ENCODE results near the gene PSRC1.

Gene PSRC1

GRCh38 chr1:109272021-109272799 is 10.7 kb downstream of the PSRC1 start:
- DNase-seq (ENCODE audit: low read depth in 2 of 2), result no peak

GRCh38 chr1:109271458-109271857 is 11.5 kb downstream of the PSRC1 start:
- no peak for DNase-seq (ENCODE audit: low read depth in 2 of 2)

- no peak for DNase-seq (ENCODE audit: low read depth in 2 of 2)
Measured at GRCh38 chr1:109270623-109271317, 12.2 kb downstream of the PSRC1 start.

DNA sequence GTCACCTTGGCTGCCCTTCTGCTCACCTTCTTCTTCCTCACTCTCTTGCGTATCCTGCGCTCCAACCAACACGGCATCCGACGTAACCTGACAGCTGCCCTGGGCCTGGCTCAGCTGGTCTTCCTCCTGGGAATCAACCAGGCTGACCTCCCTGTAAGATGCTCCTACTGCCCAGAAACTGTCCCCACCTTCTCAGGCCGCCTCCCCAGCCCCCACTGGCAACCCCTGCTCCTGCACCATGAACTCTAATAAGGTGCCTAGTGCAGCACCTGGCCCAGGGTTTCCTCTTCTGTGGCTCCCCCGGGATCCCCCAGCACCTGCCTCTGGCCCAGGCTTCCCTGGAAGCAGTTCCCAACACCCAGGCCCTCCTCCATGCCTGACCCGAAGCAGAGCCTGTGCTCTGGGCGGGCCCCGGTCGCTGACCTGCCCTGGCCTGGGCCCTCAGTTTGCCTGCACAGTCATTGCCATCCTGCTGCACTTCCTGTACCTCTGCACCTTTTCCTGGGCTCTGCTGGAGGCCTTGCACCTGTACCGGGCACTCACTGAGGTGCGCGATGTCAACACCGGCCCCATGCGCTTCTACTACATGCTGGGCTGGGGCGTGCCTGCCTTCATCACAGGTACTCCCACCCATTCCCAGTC is 12.8 kb downstream of the PSRC1 start:
- no peak for DNase-seq (ENCODE audit: low read depth in 2 of 2)

GRCh38 chr1:109269212-109269980 is 13.5 kb downstream of the PSRC1 start:
- no peak for DNase-seq (ENCODE audit: low read depth in 2 of 2)

- DNase-seq (ENCODE audit: low read depth in 2 of 2), result no peak
Measured at GRCh38 chr1:109268431-109269211, 14.3 kb downstream of the PSRC1 start.

- DNase-seq (ENCODE audit: low read depth in 2 of 2), result no peak
Measured at GRCh38 chr1:109267743-109268300, 15.1 kb downstream of the PSRC1 start.

DNA sequence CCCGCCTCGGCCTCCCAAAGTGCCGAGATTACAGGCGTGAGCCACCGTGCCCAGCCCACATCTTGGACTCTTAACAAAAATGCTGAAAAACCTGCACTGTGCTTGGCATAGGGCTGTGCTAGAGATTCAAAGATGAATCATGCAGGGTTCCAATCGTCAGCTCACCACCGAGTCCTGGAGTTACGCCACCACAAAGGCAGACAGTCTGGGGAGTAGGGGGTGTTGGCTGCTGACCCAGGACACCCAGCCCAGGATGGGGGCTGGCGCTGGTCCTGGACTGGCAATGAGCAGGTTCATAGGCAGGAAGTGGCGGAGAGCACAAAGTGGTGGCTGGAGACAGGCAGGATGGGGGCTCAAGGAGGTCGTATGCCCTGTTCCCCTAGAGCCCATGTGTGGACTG is 16.0 kb downstream of the PSRC1 start:
- no peak for DNase-seq (ENCODE audit: low read depth in 2 of 2)

DNA sequence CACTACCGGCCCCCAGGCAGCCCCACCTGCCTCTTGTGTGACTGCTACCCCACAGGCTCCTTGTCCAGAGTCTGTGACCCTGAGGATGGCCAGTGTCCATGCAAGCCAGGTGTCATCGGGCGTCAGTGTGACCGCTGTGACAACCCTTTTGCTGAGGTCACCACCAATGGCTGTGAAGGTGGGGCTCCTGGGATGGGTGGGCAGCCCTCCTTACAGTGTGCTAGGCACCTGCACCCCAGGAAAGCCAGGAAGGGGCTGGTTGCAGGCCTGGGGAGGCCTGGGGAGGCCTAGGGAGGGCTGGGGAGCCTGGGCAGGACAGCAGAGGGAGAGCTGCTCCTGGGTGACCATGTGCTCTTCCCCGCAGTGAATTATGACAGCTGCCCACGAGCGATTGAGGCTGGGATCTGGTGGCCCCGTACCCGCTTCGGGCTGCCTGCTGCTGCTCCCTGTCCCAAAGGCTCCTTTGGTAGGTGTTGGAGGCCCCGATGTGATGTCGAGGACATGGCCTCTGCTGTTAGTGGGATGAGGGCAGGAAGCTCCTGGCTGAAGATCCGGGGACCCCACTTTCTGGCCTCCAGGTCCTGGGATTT is 17.1 kb downstream of the PSRC1 start:
- DNase-seq (ENCODE audit: low read depth in 2 of 2), result no peak

GRCh38 chr1:109265016-109265415 is 17.9 kb downstream of the PSRC1 start:
- no peak for DNase-seq (ENCODE audit: low read depth in 2 of 2)

DNA sequence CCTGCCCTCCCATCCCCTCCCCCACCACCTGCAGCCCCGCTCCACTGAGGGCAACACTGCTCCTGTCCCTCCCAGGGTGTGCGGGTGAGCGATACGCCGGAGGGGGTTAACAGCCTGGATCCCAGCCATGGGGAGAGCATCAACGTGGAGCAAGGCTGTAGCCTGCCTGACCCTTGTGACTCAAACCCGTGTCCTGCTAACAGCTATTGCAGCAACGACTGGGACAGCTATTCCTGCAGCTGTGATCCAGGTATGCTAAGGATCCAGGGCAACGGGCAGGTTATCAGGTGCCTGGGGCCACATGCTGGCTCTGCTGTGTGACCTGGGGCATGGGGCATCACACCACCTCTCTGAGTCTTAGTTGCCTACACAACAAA is 18.6 kb downstream of the PSRC1 start:
- DNase-seq (ENCODE audit: low read depth in 2 of 2), result no peak

- peak; percentile 29 to 42 for DNase-seq (ENCODE audit: low read depth in 2 of 2)
Measured at GRCh38 chr1:109263597-109264378, 19.2 kb downstream of the PSRC1 start.

GRCh38 chr1:109263234-109263596 is 19.7 kb downstream of the PSRC1 start:
- DNase-seq (ENCODE audit: low read depth in 2 of 2), result no peak

DNA sequence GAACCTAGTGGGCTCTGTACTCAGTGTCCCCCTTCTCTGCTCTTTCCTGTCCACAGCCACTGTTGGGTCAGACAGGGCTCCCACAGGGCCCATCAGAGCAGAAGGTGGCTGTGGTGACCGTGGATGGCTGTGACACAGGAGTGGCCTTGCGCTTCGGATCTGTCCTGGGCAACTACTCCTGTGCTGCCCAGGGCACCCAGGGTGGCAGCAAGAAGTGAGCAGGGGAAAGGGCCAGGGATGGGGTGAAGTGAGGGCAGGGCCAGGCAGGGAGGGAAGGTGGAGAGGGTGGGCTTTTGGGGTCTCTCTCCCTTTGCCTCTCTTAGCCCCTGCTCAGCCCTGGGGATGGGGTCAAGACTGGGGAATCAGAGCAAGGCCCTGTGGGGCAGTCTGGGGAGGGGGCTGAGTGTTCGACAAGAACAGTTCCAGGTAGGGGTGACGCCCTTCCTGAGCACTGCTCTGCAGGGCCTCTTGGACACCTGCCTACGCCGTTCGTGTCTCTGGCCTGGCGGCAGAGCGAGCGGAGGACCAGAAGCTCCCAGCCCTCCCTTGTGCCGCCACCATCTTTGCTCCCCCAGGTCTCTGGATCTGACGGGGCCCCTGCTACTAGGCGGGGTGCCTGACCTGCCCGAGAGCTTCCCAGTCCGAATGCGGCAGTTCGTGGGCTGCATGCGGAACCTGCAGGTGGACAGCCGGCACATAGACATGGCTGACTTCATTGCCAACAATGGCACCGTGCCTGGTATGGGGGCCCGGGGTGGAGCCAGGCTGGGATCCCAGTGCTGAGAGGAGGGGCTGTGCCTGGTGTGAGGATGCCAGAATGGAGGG is 20.5 kb downstream of the PSRC1 start:
- DNase-seq (ENCODE audit: low read depth in 2 of 2), result no peak

GRCh38 chr1:109261578-109261977 is 21.4 kb downstream of the PSRC1 start:
- DNase-seq (ENCODE audit: low read depth in 2 of 2), result no peak

GRCh38 chr1:109261006-109261405 is 21.9 kb downstream of the PSRC1 start:
- no peak for DNase-seq (ENCODE audit: low read depth in 2 of 2)

GRCh38 chr1:109259674-109260557 is 23.0 kb downstream of the PSRC1 start:
- DNase-seq (ENCODE audit: low read depth in 2 of 2), result no peak
